Karpas-422 (cell line): ENCODE data around the gene KIRREL3. TPM values are rescaled to one million over a fixed set of nuclear protein-coding genes. Genes with fewer than 3 reads are reported as not detected.

Source experiments
- DNase-seq: peaks from one replicate; pipeline ENCODE4 v3.0.0-alpha.2; 2015
- H2AFZ ChIP-seq: fragments of 200-600 bp; sonication (generic); 2 replicates; pipeline ENCODE4 v1.6.1; 2014; ENCODE audit warnings: antibody characterized with exemption, low read length, mixed read lengths
- H3K27ac ChIP-seq: fragments of 200-600 bp; sonication (generic); 2 replicates; pipeline ENCODE4 v1.5.1; 2014; ENCODE audit warnings: mild to moderate bottlenecking, low read length, moderate library complexity
- H3K27me3 ChIP-seq: fragments of 200-600 bp; sonication (generic); 2 replicates; pipeline ENCODE4 v1.6.1; 2014; ENCODE audit warnings: low read length, mixed read lengths
- H3K36me3 ChIP-seq: fragments of 200-600 bp; sonication (generic); 2 replicates; pipeline ENCODE4 v1.6.1; 2014; ENCODE audit warnings: low read length, mixed read lengths; ENCODE audit not compliant: insufficient read depth
- H3K4me1 ChIP-seq: fragments of 200-600 bp; sonication (generic); 2 replicates; pipeline ENCODE4 v1.6.1; 2014; ENCODE audit warnings: mild to moderate bottlenecking, low read length, mixed read lengths
- H3K4me2 ChIP-seq: fragments of 200-600 bp; sonication (generic); 2 replicates; pipeline ENCODE4 v1.6.1; 2014; ENCODE audit warnings: low read length, low read depth, mild to moderate bottlenecking; ENCODE audit not compliant: poor library complexity, severe bottlenecking
- H3K4me3 ChIP-seq: fragments of 200-600 bp; sonication (generic); 2 replicates; pipeline ENCODE4 v1.5.1; 2014; ENCODE audit warnings: mild to moderate bottlenecking, antibody characterized with exemption, low read length, mixed read lengths
- H3K79me2 ChIP-seq: fragments of 200-600 bp; sonication (generic); 2 replicates; pipeline ENCODE4 v1.6.1; 2014; ENCODE audit warnings: mild to moderate bottlenecking, low read length, mixed read lengths
- H3K9ac ChIP-seq: fragments of 200-600 bp; sonication (generic); 2 replicates; pipeline ENCODE4 v1.6.0; 2014; ENCODE audit warnings: low read length
- H3K9me2 ChIP-seq: fragments of 200-600 bp; sonication (generic), shearing (Covaris generic); replicated peaks from 2 replicates; pipeline ENCODE4 v1.6.0; 2014; ENCODE audit warnings: mild to moderate bottlenecking, low read length, moderate library complexity; ENCODE audit not compliant: insufficient read depth
- H3K9me3 ChIP-seq: fragments of 300-700, 200-600 bp; sonication (generic); 2 replicates; pipeline ENCODE4 v1.6.1; 2014; ENCODE audit warnings: low read length, mixed read lengths
- H4K20me1 ChIP-seq: fragments of 200-600 bp; sonication (generic); 2 replicates; pipeline ENCODE4 v1.6.1; 2014; ENCODE audit warnings: mild to moderate bottlenecking, antibody characterized with exemption, low read length, low read depth; ENCODE audit not compliant: insufficient read depth
- total RNA-seq: library from RNA; depleted of rRNA; stranded (reverse); fragments of >200 nt; shearing (Covaris generic); gene quantifications from 2 replicates; pipeline ENCODE4 v1.2.3, GENCODE V29; 2014; ENCODE audit warnings: low replicate concordance

The KIRREL3 gene
- total RNA-seq, 1 experiment from 2014 or later, result not detected

GRCh38 chr11:126978911-126979310 is 21.7 kb downstream of the KIRREL3 start:
- no peaks in the 10 kb centered on the region for H3K79me2 ChIP-seq
- no peaks in the 10 kb centered on the region for H3K9me3 ChIP-seq
- no peak overlapping the region for H3K9ac ChIP-seq
- H3K4me1 ChIP-seq, result no peaks in the 10 kb centered on the region
- H3K27me3 ChIP-seq, result no peaks in the 10 kb centered on the region
- no peaks in the 10 kb centered on the region for H3K36me3 ChIP-seq
- no peak overlapping the region for H3K27ac ChIP-seq
- DNase-seq, result no peak
- H3K4me3 ChIP-seq, result no peak overlapping the region
- H3K4me2 ChIP-seq, result no peak overlapping the region
- H3K9me2 ChIP-seq, result no peaks in the 10 kb centered on the region
- H4K20me1 ChIP-seq, result no peaks in the 10 kb centered on the region
- H2AFZ ChIP-seq, result no peak overlapping the region

- Histone ChIP-seq H3K79me2 (no peaks in the 10 kb centered on the region), H3K27ac (no peak overlapping the region)
- DNase-seq, result no peak
These were observed 22.4 kb downstream of the KIRREL3 start for GRCh38 chr11:126978165-126978564.

GRCh38 chr11:126973051-126973450 is 27.5 kb downstream of the KIRREL3 start:
- Histone ChIP-seq H4K20me1 (no peaks in the 10 kb centered on the region), H3K4me3 (no peak overlapping the region), H3K9me3 (no peaks in the 10 kb centered on the region), H2AFZ (no peak overlapping the region), H3K4me2 (no peak overlapping the region), H3K4me1 (peaks cover 4% of the 10 kb centered on the region; the same call in 1 of the 2 replicates), H3K27me3 (no peaks in the 10 kb centered on the region), H3K9ac (no peak overlapping the region), H3K36me3 (no peaks in the 10 kb centered on the region), H3K9me2 (no peaks in the 10 kb centered on the region), H3K79me2 (no peaks in the 10 kb centered on the region), H3K27ac (no peak overlapping the region)
- no peak for DNase-seq

More at GRCh38 chr11:126978165-126978564, 22.4 kb downstream of the KIRREL3 start:
- H2AFZ ChIP-seq, result no peak overlapping the region
- H3K36me3 ChIP-seq, result no peaks in the 10 kb centered on the region
- H3K4me3 ChIP-seq, result no peak overlapping the region
- no peaks in the 10 kb centered on the region for H3K27me3 ChIP-seq
- H3K9ac ChIP-seq, result no peak overlapping the region
- no peak overlapping the region for H3K4me2 ChIP-seq
- H3K9me2 ChIP-seq, result no peaks in the 10 kb centered on the region
- no peaks in the 10 kb centered on the region for H3K9me3 ChIP-seq
- H4K20me1 ChIP-seq, result no peaks in the 10 kb centered on the region
- no peaks in the 10 kb centered on the region for H3K4me1 ChIP-seq

- Histone ChIP-seq H3K27me3 (no peaks in the 10 kb centered on the region), H3K4me2 (no peak overlapping the region), H3K79me2 (no peaks in the 10 kb centered on the region), H3K27ac (no peak overlapping the region), H3K4me3 (no peak overlapping the region), H3K9me3 (no peaks in the 10 kb centered on the region), H3K9ac (no peak overlapping the region), H3K4me1 (peaks cover 4% of the 10 kb centered on the region; the same call in 1 of the 2 replicates), H4K20me1 (no peaks in the 10 kb centered on the region), H3K9me2 (no peaks in the 10 kb centered on the region), H3K36me3 (no peaks in the 10 kb centered on the region), H2AFZ (no peak overlapping the region)
- DNase-seq, result no peak
These were observed 29.3 kb downstream of the KIRREL3 start for GRCh38 chr11:126971305-126971704.

GRCh38 chr11:126969865-126970479 is 30.6 kb downstream of the KIRREL3 start:
- peak; percentile 57 for DNase-seq
- Histone ChIP-seq H3K36me3 (no peaks in the 10 kb centered on the region), H3K9me2 (no peaks in the 10 kb centered on the region)

GRCh38 chr11:126968915-126969314 is 31.7 kb downstream of the KIRREL3 start:
- Histone ChIP-seq H3K9me3 (no peaks in the 10 kb centered on the region), H3K4me2 (no peak overlapping the region), H2AFZ (no peak overlapping the region), H4K20me1 (no peaks in the 10 kb centered on the region), H3K9ac (no peak overlapping the region), H3K4me1 (peaks cover 4% of the 10 kb centered on the region; the same call in 1 of the 2 replicates), H3K27ac (no peak overlapping the region), H3K4me3 (no peak overlapping the region), H3K36me3 (no peaks in the 10 kb centered on the region), H3K79me2 (no peaks in the 10 kb centered on the region), H3K27me3 (no peaks in the 10 kb centered on the region), H3K9me2 (no peaks in the 10 kb centered on the region)
- DNase-seq, result peak; percentile 47

More at GRCh38 chr11:126969865-126970479, 30.6 kb downstream of the KIRREL3 start:
- no peak overlapping the region for H3K9ac ChIP-seq
- peaks cover 4% of the 10 kb centered on the region; the same call in 1 of the 2 replicates for H3K4me1 ChIP-seq
- no peak overlapping the region for H3K27ac ChIP-seq
- H2AFZ ChIP-seq, result no peak overlapping the region
- H3K27me3 ChIP-seq, result no peaks in the 10 kb centered on the region
- H3K4me3 ChIP-seq, result no peak overlapping the region
- H3K79me2 ChIP-seq, result no peaks in the 10 kb centered on the region
- no peaks in the 10 kb centered on the region for H3K9me3 ChIP-seq
- H4K20me1 ChIP-seq, result no peaks in the 10 kb centered on the region
- H3K4me2 ChIP-seq, result peak overlapping the region; percentile 38

- H2AFZ ChIP-seq, result no peak overlapping the region
- no peak overlapping the region for H3K9ac ChIP-seq
These were observed 35.2 kb downstream of the KIRREL3 start for GRCh38 chr11:126965331-126965730.

GRCh38 chr11:126963603-126964363 is 36.8 kb downstream of the KIRREL3 start:
- no peak for DNase-seq
- Histone ChIP-seq H3K27me3 (no peaks in the 10 kb centered on the region), H3K9me3 (no peaks in the 10 kb centered on the region), H2AFZ (no peak overlapping the region), H3K4me3 (no peak overlapping the region), H3K79me2 (no peaks in the 10 kb centered on the region), H3K9me2 (no peaks in the 10 kb centered on the region), H3K27ac (no peak overlapping the region), H3K9ac (no peak overlapping the region), H3K4me2 (no peak overlapping the region), H3K4me1 (no peaks in the 10 kb centered on the region), H3K36me3 (no peaks in the 10 kb centered on the region), H4K20me1 (no peaks in the 10 kb centered on the region)

More at GRCh38 chr11:126965331-126965730, 35.2 kb downstream of the KIRREL3 start:
- Histone ChIP-seq H3K27me3 (no peaks in the 10 kb centered on the region), H3K4me3 (no peak overlapping the region), H4K20me1 (no peaks in the 10 kb centered on the region), H3K4me1 (peaks cover 4% of the 10 kb centered on the region; the same call in 1 of the 2 replicates), H3K4me2 (no peak overlapping the region), H3K9me2 (no peaks in the 10 kb centered on the region), H3K9me3 (no peaks in the 10 kb centered on the region), H3K36me3 (no peaks in the 10 kb centered on the region), H3K27ac (no peak overlapping the region), H3K79me2 (no peaks in the 10 kb centered on the region)
- DNase-seq, result no peak
